ENCODE measurements around the gene P2RX7. TPM values are rescaled to one million over a fixed set of nuclear protein-coding genes. Genes with fewer than 3 reads are reported as not detected.

Gene P2RX7
- total RNA-seq, 1 donor from 2014 or later, result 0.29 TPM

GRCh38 chr12:121102307-121102706, 30.4 kb upstream of the P2RX7 start:
- TF ChIP-seq, protein P1, sequence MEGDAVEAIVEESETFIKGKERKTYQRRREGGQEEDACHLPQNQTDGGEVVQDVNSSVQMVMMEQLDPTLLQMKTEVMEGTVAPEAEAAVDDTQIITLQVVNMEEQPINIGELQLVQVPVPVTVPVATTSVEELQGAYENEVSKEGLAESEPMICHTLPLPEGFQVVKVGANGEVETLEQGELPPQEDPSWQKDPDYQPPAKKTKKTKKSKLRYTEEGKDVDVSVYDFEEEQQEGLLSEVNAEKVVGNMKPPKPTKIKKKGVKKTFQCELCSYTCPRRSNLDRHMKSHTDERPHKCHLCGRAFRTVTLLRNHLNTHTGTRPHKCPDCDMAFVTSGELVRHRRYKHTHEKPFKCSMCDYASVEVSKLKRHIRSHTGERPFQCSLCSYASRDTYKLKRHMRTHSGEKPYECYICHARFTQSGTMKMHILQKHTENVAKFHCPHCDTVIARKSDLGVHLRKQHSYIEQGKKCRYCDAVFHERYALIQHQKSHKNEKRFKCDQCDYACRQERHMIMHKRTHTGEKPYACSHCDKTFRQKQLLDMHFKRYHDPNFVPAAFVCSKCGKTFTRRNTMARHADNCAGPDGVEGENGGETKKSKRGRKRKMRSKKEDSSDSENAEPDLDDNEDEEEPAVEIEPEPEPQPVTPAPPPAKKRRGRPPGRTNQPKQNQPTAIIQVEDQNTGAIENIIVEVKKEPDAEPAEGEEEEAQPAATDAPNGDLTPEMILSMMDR (IDR thresholded peaks at IDR 0.05; ENCODE audit: insufficient read depth, low read length, poor library complexity, severe bottlenecking), result no peak
- H3K36me3 ChIP-seq (ENCODE audit: control insufficient read depth, insufficient read depth, low read length), result no peaks in the 10 kb centered on the region
- no peak overlapping the region for H3K4me3 ChIP-seq (ENCODE audit: low read depth, low read length)
- H3K27me3 ChIP-seq (ENCODE audit: control insufficient read depth, insufficient read depth, low read length), result no peaks in the 10 kb centered on the region
- no peak for DNase-seq (ENCODE audit: low read depth)

DNA sequence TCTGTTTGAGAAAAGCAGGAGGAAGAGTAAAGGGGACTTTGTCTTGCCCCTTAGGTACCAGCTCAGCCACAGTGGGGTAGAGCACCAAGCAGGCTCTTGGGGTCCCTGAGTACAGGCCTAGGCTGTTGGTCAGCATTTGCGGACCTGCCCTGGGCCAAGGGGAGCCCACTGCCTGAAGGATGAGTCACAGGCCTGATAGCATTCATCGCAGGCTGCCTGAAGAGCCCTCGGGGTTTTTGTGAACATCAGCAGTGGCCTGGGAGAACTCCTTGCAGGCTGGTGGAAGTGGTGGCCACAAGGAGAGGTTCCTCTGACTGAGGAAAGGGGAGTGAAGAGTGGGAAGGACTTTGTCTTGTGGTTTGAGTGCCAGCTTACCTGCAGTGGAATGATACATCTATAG, 25.0 kb upstream of the P2RX7 start:
- no peak for DNase-seq (ENCODE audit: low read depth)

DNA sequence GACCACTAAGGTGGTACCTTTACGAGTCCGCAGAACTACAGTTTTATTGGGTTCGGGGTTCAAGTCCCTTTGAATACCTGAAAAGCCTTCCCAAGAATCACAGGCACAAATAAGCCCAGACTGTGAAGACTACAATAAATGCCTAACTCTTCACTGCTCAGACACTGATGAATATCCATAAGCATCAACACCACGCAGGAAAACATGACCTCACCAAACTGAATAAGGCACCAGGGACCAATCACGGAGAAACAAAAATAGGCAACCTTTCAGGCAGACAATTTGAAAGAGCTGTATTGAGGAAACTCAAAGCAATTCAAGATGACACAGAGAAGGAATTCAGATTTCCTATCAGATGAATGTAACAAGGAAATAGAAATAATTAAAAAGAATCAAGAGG, 24.2 kb upstream of the P2RX7 start:
- H3K4me3 ChIP-seq (ENCODE audit: low read depth, low read length), result no peak overlapping the region
- TF ChIP-seq, protein P1 (IDR thresholded peaks at IDR 0.05; ENCODE audit: insufficient read depth, low read length, poor library complexity, severe bottlenecking), result no peak
- no peaks in the 10 kb centered on the region for H3K27me3 ChIP-seq (ENCODE audit: control insufficient read depth, insufficient read depth, low read length)
- no peaks in the 10 kb centered on the region for H3K36me3 ChIP-seq (ENCODE audit: control insufficient read depth, insufficient read depth, low read length)
- no peak for DNase-seq (ENCODE audit: low read depth)

More for the DNA sequence above, 25.0 kb upstream of the P2RX7 start:
- TF ChIP-seq, protein P1 (IDR thresholded peaks at IDR 0.05; ENCODE audit: insufficient read depth, low read length, poor library complexity, severe bottlenecking), result no peak
- Histone ChIP-seq H3K36me3 (ENCODE audit: control insufficient read depth, insufficient read depth, low read length) (no peaks in the 10 kb centered on the region), H3K27me3 (ENCODE audit: control insufficient read depth, insufficient read depth, low read length) (no peaks in the 10 kb centered on the region), H3K4me3 (ENCODE audit: low read depth, low read length) (no peak overlapping the region)

DNA sequence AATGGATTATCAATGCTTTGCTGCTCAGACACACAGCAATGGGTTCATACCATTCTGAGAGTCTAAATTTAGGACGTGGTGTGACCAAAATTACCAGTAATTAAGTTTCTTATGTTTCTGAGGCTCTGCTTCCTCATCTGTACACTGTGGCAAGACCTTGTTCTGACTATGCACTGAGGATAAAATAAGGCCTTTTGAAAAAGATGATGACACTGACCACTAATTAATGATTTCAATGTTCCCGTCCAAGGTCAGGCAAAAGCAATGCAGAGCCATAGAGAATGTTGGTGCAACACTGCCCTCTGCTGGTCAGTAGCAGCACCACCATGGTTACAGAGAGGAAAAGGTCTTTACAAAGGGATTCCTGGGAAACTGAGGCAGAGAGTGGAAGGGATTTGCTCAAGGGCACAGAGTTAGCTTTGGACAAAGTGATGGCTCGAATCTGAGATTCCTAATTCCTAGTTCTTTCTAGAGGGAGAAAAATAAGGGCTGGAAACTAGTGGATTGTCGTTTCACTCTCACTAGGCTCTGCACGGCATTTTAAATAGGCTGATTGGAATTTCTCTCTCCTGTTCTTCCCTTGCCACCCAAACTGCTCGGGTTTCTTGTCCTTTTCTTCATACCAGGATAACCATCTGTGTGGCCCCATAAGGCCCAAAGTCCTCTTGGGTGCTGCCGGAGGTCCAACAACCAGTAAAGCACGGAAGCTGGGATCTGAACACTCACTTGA, 22.3 kb upstream of the P2RX7 start:
- TF ChIP-seq, protein P1 (IDR thresholded peaks at IDR 0.05; ENCODE audit: insufficient read depth, low read length, poor library complexity, severe bottlenecking), result peak; percentile 83
- Histone ChIP-seq H3K4me3 (ENCODE audit: low read depth, low read length) (no peak overlapping the region), H3K27me3 (ENCODE audit: control insufficient read depth, insufficient read depth, low read length) (no peaks in the 10 kb centered on the region), H3K36me3 (ENCODE audit: control insufficient read depth, insufficient read depth, low read length) (no peaks in the 10 kb centered on the region)
- no peak for DNase-seq (ENCODE audit: low read depth)

- no peak overlapping the region for H3K4me3 ChIP-seq (ENCODE audit: low read depth, low read length)
These were observed 21.0 kb upstream of the P2RX7 start for GRCh38 chr12:121111684-121112083.

More at GRCh38 chr12:121111684-121112083, 21.0 kb upstream of the P2RX7 start:
- no peak for DNase-seq (ENCODE audit: low read depth)
- H3K36me3 ChIP-seq (ENCODE audit: control insufficient read depth, insufficient read depth, low read length), result no peaks in the 10 kb centered on the region
- no peaks in the 10 kb centered on the region for H3K27me3 ChIP-seq (ENCODE audit: control insufficient read depth, insufficient read depth, low read length)
- TF ChIP-seq, protein P1 (IDR thresholded peaks at IDR 0.05; ENCODE audit: insufficient read depth, low read length, poor library complexity, severe bottlenecking), result no peak
